Tibial nerve (tissue), 4 donors: ENCODE measurements around the gene TARM1. TPM values are rescaled to one million over a fixed set of nuclear protein-coding genes. Genes with fewer than 3 reads are reported as not detected.
"Not testable (repeated sequence)": the region's sequence is repeated elsewhere in the genome, so short reads cannot be mapped to it uniquely, and the experiment has no call there.

Source experiments
- DNase-seq, 2 donors: peaks; one replicate each; pipeline ENCODE4 v3.0.0-alpha.2; 2019; ENCODE audit warnings: low spot score in 2 of 2
- H3K27ac ChIP-seq, 4 donors: fragments of 200-600 bp; sonication (generic) in 3 of 4; one replicate each; pipeline ENCODE4 v1.5.1; 2017 to 2019; ENCODE audit warnings: mild to moderate bottlenecking in 1 of 4
- H3K27me3 ChIP-seq, 2 donors: fragments of 200-600 bp; sonication (generic) in 1 of 2; one replicate each; pipeline versions ENCODE4 v1.5.1 to v1.6.0; 2017 to 2019
- H3K36me3 ChIP-seq, 3 donors: fragments of 200-600 bp; sonication (generic); one replicate each; pipeline ENCODE4 v1.5.1; 2018 to 2019
- H3K4me1 ChIP-seq, 4 donors: fragments of 200-600 bp; sonication (generic) in 3 of 4; one replicate each; pipeline ENCODE4 v1.5.1; 2017 to 2019
- H3K4me3 ChIP-seq, 4 donors: fragments of 200-600 bp; sonication (generic) in 3 of 4; one replicate each; pipeline ENCODE4 v1.5.1; 2017 to 2019; ENCODE audit warnings: mild to moderate bottlenecking in 1 of 4, moderate library complexity in 1 of 4
- H3K9me3 ChIP-seq, 4 donors: fragments of 200-600 bp; sonication (generic) in 3 of 4; one replicate each; pipeline ENCODE4 v1.5.1; 2017 to 2019
- EP300 ChIP-seq, 2 donors: sonication (generic); formaldehyde crosslinking; IDR thresholded peaks; one replicate each; pipeline ENCODE4 v1.6.1; 2017; ENCODE audit warnings: antibody characterized with exemption in 2 of 2, mild to moderate bottlenecking in 1 of 2
- POLR2A ChIP-seq, 2 donors: fragments of 450-650 bp; IDR thresholded peaks; one replicate each; pipeline ENCODE4 v1.6.1; 2017; ENCODE audit warnings: antibody characterized with exemption in 2 of 2, mild to moderate bottlenecking in 2 of 2, moderate library complexity in 2 of 2
- WGBS, 2 donors: methylation state at CpG; one replicate each; pipeline ENCODE4 v1.1.5; 2018; 5-methylcytosine and 5-hydroxymethylcytosine counted together
- total RNA-seq, 4 donors: library from RNA; depleted of rRNA; stranded (reverse); fragments of >200 nt; gene quantifications; one replicate each; pipeline ENCODE4 v1.1.0, GENCODE V29; 2016
- TF ChIP-seq, protein P1 (sequence below), 5 experiments: fragments of 200-600 bp in 3 of 5; fragments of 450-650 bp in 2 of 5; sonication (generic) in 3 of 5; IDR thresholded peaks; one replicate each; pipeline ENCODE4 v1.5.1; 2016 to 2019; ENCODE audit warnings: antibody characterized with exemption in 5 of 5, mild to moderate bottlenecking in 3 of 5, moderate library complexity in 2 of 5

The TARM1 gene
- total RNA-seq, 4 donors from 2014 or later, result not detected

DNA sequence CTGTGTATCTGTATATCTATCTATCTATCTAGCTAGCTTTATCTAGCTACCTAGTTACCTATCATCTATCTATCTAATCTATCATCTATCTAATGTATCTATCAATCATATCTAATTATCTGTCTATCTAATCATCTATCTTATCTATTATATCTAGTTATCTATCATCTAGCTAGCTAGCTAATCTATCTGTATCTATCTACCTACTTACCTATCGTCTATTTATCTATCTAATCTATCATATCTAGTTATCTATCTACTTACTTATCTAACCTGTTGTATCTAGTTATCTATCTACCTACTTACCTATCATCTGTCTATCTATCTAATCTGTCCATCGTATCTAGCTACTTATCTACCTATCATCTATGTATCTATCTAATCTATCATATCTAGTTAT lies 35.4 kb downstream of the TARM1 start:
- Histone ChIP-seq H3K9me3 (peaks cover 0 to 19% (median 0%) of the 10 kb centered on the region in 4 donors), H3K4me1 (no peaks in the 10 kb centered on the region), H3K27me3 (no peaks in the 10 kb centered on the region), H3K27ac (no peak overlapping the region), H3K36me3 (no peaks in the 10 kb centered on the region), H3K4me3 (no peak overlapping the region)
- 81 to 84% methylated on average over 2 of the region's 2 CpGs for WGBS, 2 donors
- TF ChIP-seq EP300 (IDR thresholded peaks at IDR 0.05) (no peak), POLR2A (IDR thresholded peaks at IDR 0.05) (no peak)
- TF ChIP-seq, protein P1, sequence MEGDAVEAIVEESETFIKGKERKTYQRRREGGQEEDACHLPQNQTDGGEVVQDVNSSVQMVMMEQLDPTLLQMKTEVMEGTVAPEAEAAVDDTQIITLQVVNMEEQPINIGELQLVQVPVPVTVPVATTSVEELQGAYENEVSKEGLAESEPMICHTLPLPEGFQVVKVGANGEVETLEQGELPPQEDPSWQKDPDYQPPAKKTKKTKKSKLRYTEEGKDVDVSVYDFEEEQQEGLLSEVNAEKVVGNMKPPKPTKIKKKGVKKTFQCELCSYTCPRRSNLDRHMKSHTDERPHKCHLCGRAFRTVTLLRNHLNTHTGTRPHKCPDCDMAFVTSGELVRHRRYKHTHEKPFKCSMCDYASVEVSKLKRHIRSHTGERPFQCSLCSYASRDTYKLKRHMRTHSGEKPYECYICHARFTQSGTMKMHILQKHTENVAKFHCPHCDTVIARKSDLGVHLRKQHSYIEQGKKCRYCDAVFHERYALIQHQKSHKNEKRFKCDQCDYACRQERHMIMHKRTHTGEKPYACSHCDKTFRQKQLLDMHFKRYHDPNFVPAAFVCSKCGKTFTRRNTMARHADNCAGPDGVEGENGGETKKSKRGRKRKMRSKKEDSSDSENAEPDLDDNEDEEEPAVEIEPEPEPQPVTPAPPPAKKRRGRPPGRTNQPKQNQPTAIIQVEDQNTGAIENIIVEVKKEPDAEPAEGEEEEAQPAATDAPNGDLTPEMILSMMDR (IDR thresholded peaks at IDR 0.05), result no peak
- DNase-seq, result no peak

DNA sequence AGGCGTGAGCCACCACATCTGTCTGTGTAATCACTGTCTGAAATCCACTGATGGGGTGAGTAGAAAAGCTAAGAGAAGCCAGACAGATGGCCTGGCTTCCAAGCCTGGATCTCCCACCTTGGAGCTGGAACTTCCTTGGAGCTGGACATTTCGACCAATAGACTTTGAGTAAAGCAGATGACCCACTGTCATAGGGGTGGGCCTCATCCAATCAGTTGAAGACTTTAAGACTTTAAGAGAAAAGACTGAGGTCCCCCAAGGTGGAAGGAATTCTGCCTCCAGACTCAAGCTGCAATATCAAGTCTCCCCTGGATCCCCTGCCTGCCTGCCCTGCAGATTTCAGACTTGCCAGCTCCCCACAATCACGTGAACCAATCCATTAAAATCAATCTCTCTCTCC lies 38.2 kb downstream of the TARM1 start:
- no peak overlapping the region for H3K27ac ChIP-seq
- peaks cover 0 to 4% (median 0%) of the 10 kb centered on the region in 4 donors for H3K9me3 ChIP-seq
- H3K4me1 ChIP-seq, result no peaks in the 10 kb centered on the region
- TF ChIP-seq EP300 (IDR thresholded peaks at IDR 0.05) (no peak), POLR2A (IDR thresholded peaks at IDR 0.05) (no peak)
- TF ChIP-seq, protein P1 (IDR thresholded peaks at IDR 0.05), result no peak
- H3K27me3 ChIP-seq, result no peaks in the 10 kb centered on the region
- DNase-seq, result no peak
- WGBS, 2 donors, result 77 to 83% methylated on average over 3 of the region's 3 CpGs
- H3K4me3 ChIP-seq, result no peak overlapping the region
- H3K36me3 ChIP-seq, result no peaks in the 10 kb centered on the region

DNA sequence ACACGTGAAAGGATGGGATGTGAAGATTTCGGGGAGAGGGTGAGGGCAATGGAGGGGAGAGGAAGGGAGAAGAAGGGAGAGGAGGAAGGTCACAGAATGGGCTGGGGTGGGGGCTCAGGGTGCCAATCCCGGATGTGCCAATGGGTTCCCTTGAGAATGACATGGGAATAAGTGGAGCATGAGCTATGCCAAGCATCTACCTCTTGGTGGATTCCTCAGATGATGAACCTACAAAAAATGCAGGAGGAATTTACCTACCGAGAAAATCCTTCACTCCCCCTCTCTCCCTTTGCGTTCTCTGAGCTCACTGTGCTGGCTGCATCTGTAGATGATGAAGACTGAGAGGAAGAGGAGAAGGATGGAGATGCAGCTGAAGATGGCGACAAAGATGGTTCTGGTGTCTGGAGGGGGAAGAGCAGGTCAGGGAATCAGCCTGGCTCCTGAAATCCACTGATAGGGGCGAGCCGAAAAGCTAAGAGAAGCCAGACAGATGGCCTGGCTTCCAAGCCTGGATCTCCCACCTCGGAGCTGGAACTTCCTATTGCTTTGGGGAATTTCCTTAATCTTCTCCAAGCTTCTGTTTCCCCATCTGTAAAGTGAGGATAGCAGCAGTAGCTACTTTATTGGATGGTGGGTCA lies 39.1 kb downstream of the TARM1 start:
- 65% methylated on average over 9 of the region's 9 CpGs for WGBS, 2 donors
- Histone ChIP-seq H3K27ac (no peak overlapping the region), H3K36me3 (no peaks in the 10 kb centered on the region), H3K9me3 (peaks cover 0 to 4% (median 0%) of the 10 kb centered on the region in 4 donors), H3K4me3 (no peak overlapping the region), H3K27me3 (no peaks in the 10 kb centered on the region), H3K4me1 (no peaks in the 10 kb centered on the region)
- TF ChIP-seq EP300 (IDR thresholded peaks at IDR 0.05), result no peak
- DNase-seq, result no peak

DNA sequence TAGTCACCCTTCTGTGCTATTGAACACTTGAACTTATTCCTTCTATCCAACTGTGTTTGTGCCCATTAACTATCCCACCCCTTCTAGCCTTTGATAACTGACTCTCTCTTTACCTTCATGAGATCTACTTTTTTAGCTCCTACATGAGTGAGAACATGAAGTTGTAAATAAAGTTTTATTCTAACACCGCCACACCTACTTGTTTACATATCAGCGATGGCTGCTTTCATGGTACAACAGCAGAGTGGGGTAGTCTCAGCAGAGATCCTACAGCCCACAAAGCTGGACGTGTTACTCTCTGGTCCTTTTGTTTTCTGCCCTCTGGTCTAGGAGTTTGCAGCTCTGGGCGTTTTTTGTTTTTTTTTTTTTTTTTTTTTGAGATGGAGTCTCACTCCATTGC lies 41.2 kb downstream of the TARM1 start:
- no peak for DNase-seq
- Histone ChIP-seq H3K4me1 (no peaks in the 10 kb centered on the region), H3K9me3 (peaks cover 0 to 4% (median 0%) of the 10 kb centered on the region in 4 donors), H3K36me3 (no peaks in the 10 kb centered on the region), H3K27me3 (no peaks in the 10 kb centered on the region), H3K27ac (no peak overlapping the region), H3K4me3 (no peak overlapping the region)
- TF ChIP-seq EP300 (IDR thresholded peaks at IDR 0.05), result no peak
- WGBS, 2 donors, result 77 to 78% methylated on average over 4 of the region's 4 CpGs

DNA sequence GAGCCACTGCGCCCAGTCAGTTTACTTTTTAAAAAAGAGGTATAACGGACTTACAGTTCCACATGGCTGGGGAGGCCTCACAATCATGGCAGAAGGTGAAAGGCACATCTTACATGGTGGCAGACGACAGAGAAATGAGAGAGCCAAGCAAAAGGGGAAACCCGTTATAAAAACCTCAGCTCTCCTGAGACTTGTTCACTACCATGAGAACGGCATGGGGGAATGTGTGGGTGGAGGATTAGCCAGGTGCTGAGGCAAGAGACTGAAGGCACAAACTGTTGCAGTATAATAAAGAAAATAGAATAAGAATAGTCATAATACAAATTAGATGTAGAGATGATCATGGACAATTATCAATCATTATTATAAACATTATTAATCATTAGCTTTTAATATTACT lies 44.6 kb downstream of the TARM1 start:
- not testable (repeated sequence) for H3K27me3 ChIP-seq, H3K27ac ChIP-seq, H3K9me3 ChIP-seq, DNase-seq, H3K4me1 ChIP-seq, H3K4me3 ChIP-seq, H3K36me3 ChIP-seq
- 69 to 84% methylated on average over 5 of the region's 5 CpGs for WGBS, 2 donors

DNA sequence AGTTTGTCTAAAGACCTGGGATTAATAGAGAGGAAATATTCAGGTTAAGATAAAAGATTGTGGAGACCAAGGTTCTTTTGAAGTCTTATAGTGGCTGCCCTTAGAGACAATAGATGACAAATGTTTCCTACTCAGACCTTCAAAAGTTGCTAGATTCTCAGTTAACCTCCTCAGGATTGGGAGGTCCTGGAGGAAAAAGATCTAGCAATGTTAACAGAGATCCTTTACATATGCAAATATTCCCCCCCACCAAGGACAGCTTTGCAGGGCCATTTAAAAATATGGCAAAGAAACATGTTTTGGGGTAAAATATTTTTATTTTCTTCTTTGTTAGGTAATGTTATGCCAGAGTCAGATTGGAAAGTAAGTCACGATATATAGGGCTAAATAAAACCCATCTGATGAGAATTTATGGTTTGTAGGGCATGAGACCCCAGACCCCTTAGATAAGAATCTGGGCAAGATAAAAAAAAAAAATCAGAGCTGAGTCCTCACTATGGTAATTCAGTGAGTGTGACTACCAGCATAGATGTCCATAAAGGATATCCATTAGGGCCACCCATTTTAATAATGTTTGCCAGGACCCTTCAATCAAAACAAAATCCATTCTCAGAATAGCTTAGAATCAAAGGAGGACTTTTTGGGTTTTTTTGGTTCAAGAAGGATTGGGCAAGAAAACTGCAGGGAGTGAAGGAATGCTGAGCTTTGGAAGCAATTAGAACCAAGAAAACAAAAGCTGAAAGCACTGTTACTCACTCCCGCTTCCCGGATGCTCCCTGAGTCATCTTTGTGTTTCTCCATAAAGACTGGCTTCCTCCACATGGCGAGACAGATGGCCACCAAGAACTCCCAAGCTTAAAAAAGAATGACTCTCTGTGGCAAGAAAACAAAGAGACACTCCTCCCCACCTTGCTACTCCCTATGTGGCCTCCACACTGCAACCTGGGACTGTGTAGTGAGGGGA lies 45.7 kb downstream of the TARM1 start:
- Histone ChIP-seq H3K4me1 (no peaks in the 10 kb centered on the region), H3K27me3 (peaks cover 0 to 8% of the 10 kb centered on the region in 2 donors), H3K4me3 (no peak overlapping the region), H3K36me3 (no peaks in the 10 kb centered on the region), H3K27ac (no peak overlapping the region), H3K9me3 (no peaks in the 10 kb centered on the region)
- DNase-seq, result no peak
- no peak for TF ChIP-seq POLR2A (IDR thresholded peaks at IDR 0.05)
- no peak for TF ChIP-seq EP300 (IDR thresholded peaks at IDR 0.05)
- TF ChIP-seq, protein P1 (IDR thresholded peaks at IDR 0.05), result no peak
- 36 to 40% methylated on average over 4 of the region's 4 CpGs for WGBS, 2 donors
